Liver (tissue), 9 donors: Measurements from ENCODE around the gene NDUFC2. TPM values are rescaled to one million over a fixed set of nuclear protein-coding genes. Genes with fewer than 3 reads are reported as not detected.
"Not testable (repeated sequence)": the region's sequence is repeated elsewhere in the genome, so short reads cannot be mapped to it uniquely, and the experiment has no call there.

Experiments used
- DNase-seq: peaks from one replicate; pipeline ENCODE4 v3.0.0-alpha.2; 2017; ENCODE audit warnings: low spot score
- H3K27ac ChIP-seq, 2 donors: one replicate each; pipeline ENCODE4 v1.7.0; 2013; ENCODE audit warnings: inconsistent platforms in 2 of 2, low read length in 2 of 2, control low read depth in 1 of 2, low read depth in 1 of 2, mild to moderate bottlenecking in 1 of 2
- H3K27me3 ChIP-seq, 4 donors: one replicate each; pipeline versions ENCODE4 v1.6.1 to v1.7.0; 2013; ENCODE audit warnings: low read length in 3 of 4, inconsistent platforms in 1 of 4, mild to moderate bottlenecking in 1 of 4, moderate library complexity in 1 of 4; ENCODE audit not compliant: control insufficient read depth in 4 of 4, insufficient read depth in 4 of 4
- H3K36me3 ChIP-seq, 4 donors: one replicate each; pipeline versions ENCODE4 v1.6.1 to v1.7.0; 2013; ENCODE audit warnings: low read length in 3 of 4, mild to moderate bottlenecking in 3 of 4, low read depth in 1 of 4, moderate library complexity in 1 of 4; ENCODE audit not compliant: control insufficient read depth in 4 of 4, insufficient read depth in 3 of 4
- H3K4me1 ChIP-seq, 4 donors: one replicate each; pipeline versions ENCODE4 v1.6.1 to v1.7.0; 2013; ENCODE audit warnings: low read length in 3 of 4, mild to moderate bottlenecking in 3 of 4, moderate library complexity in 1 of 4; ENCODE audit not compliant: control insufficient read depth in 4 of 4, insufficient read depth in 4 of 4
- H3K4me3 ChIP-seq, 3 donors: one replicate each; pipeline versions ENCODE4 v1.6.1 to v1.7.0; 2013; ENCODE audit warnings: low read length in 3 of 3, control low read depth in 1 of 3, low read depth in 1 of 3, mild to moderate bottlenecking in 1 of 3
- H3K9ac ChIP-seq, 2 donors: one replicate each; pipeline ENCODE4 v1.7.0; 2013; ENCODE audit warnings: low read length in 2 of 2, mild to moderate bottlenecking in 2 of 2, moderate library complexity in 2 of 2, control low read depth in 1 of 2, low read depth in 1 of 2
- H3K9me3 ChIP-seq, 4 donors: one replicate each; pipeline versions ENCODE4 v1.6.1 to v1.7.0; 2013; ENCODE audit warnings: low read length in 3 of 4; ENCODE audit not compliant: control insufficient read depth in 4 of 4
- EGR1 ChIP-seq, 2 donors: IDR thresholded peaks; 2 replicates each; pipeline ENCODE4 v1.6.1; 2016 to 2018; ENCODE audit warnings: antibody characterized with exemption in 2 of 2, low read depth in 2 of 2
- FOXA2 ChIP-seq: IDR thresholded peaks from 2 replicates; pipeline ENCODE4 v1.6.1; 2016; ENCODE audit warnings: antibody characterized with exemption
- GABPA ChIP-seq, 2 donors: IDR thresholded peaks in 1 of 2; conservative IDR thresholded peaks in 1 of 2; 2 replicates each; pipeline ENCODE4 v1.6.1; 2016; ENCODE audit warnings: antibody characterized with exemption in 2 of 2, mild to moderate bottlenecking in 1 of 2, moderate library complexity in 1 of 2
- HNF4A ChIP-seq, 2 donors: conservative IDR thresholded peaks; 2 replicates each; pipeline ENCODE4 v1.6.1; 2016; ENCODE audit warnings: antibody characterized with exemption in 2 of 2, mild to moderate bottlenecking in 2 of 2
- HNF4G ChIP-seq: IDR thresholded peaks from 2 replicates; pipeline ENCODE4 v1.6.1; 2016; ENCODE audit warnings: antibody characterized with exemption
- RAD21 ChIP-seq, 2 donors: IDR thresholded peaks; 2 replicates each; pipeline ENCODE4 v1.6.1; 2016; ENCODE audit warnings: antibody characterized with exemption in 2 of 2, mild to moderate bottlenecking in 2 of 2
- RXRA ChIP-seq, 2 donors: IDR thresholded peaks; 2 replicates each; pipeline ENCODE4 v1.6.1; 2017 to 2018; ENCODE audit warnings: antibody characterized with exemption in 2 of 2, mild to moderate bottlenecking in 1 of 2
- SP1 ChIP-seq: IDR thresholded peaks from 2 replicates; pipeline ENCODE4 v1.6.1; 2018; ENCODE audit warnings: antibody characterized with exemption, mild to moderate bottlenecking
- YY1 ChIP-seq: IDR thresholded peaks from 2 replicates; pipeline ENCODE4 v1.6.1; 2016; ENCODE audit warnings: antibody characterized with exemption, mild to moderate bottlenecking
- WGBS: extraction: QIAGEN DNeasy Blood & Tissue Kit; methylation state at CpG from one replicate; pipeline ENCODE4 v1.1.7; 2013; 5-methylcytosine and 5-hydroxymethylcytosine counted together
- polyA plus RNA-seq, 2 donors: library from polyadenylated mRNA; stranded (reverse) in 1 of 2; unstranded in 1 of 2; fragments of 200-250 nt in 1 of 2; fragments of >200 nt in 1 of 2; fragmentation: Nextera tagmentation in 1 of 2; extraction: Ambion mirVana in 1 of 2; gene quantifications; one replicate each; pipeline versions ENCODE4 v1.2.1 to v1.2.3, GENCODE V29; 2013 to 2015
- total RNA-seq, 2 donors: library from RNA; depleted of rRNA; stranded (reverse); fragments of >200 nt; gene quantifications; one replicate each; pipeline ENCODE4 v1.2.3, GENCODE V29; 2014
- TF ChIP-seq, protein P1 (sequence below): IDR thresholded peaks from 2 replicates; pipeline ENCODE4 v1.6.1; 2016; ENCODE audit warnings: antibody characterized with exemption
- TF ChIP-seq, protein P2 (sequence below): fragments of 150-350 bp; IDR thresholded peaks from 2 replicates; pipeline ENCODE4 v1.5.1; 2017; ENCODE audit warnings: improper control_type of control experiment, low read depth, low read length; ENCODE audit not compliant: missing input control
- donor health status: healthy.
- donor health status: healthy.
- donor health status: healthy.
- donor health status: healthy.
- donor health status: healthy.

The NDUFC2 gene
- total and polyA plus RNA-seq, 4 donors = 86.9 to 783 (median 199) TPM

DNA sequence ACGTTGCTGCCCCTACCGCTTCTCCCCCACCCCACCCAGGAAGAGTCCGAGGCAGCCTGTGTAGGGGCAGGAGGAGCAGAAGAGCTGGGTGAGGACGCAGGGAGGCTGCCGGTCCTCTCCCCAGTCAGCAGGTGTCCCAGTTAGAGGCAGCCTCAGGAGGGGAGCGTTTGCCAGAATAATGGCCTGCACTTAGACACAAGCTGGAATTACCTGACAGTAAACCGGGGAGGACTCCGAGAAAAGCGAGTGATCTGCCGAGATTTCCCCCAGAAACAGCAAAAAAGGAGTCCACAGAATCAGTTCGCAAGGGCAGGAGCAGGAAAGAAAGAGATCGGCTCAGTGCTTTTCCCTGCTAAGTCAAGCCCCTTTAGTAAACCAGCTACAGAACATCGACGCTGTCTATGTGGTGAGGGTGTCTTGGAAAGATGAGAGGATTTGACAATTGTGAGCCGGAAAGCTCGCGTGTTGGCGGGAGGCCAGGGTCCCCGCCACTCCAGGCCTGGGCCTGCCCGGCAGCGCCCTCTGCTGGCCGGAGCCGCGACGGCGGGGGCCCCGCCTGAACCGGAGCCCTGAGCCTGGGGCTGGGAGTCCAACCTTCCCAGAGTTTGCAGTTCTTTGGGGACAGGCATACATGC is 33.7 kb downstream of the NDUFC2 start:
- H3K9me3 ChIP-seq = no peaks in the 10 kb centered on the region

DNA sequence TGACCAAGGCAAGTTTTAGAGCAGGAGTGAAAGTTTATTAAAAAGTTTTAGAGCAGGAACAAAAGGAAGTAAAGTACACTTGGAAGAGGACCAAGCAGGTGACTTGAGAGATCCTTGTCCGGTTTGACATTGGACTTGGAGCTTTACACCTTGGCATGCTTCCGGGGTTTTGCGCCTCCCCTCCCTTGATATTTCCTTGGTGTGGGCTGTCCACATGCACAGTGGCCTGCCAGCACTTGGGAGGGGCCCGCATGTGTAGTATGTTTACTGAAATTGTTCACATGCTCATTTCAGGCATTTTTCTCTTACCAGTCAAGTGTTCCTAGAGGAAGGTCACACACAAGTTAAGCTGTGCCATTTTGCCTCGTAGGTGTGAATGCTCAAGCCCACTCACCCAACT is 35.0 kb downstream of the NDUFC2 start:
- H3K4me3 ChIP-seq = no peak overlapping the region
- TF ChIP-seq HNF4A (conservative IDR thresholded peaks at IDR 0.05) (peak; percentile 21 to 57), EGR1 (IDR thresholded peaks at IDR 0.05; ENCODE audit: low read depth in 2 of 2) (no peak)
- H3K27ac ChIP-seq = no peak overlapping the region
- H3K4me1 ChIP-seq = peaks cover 9 to 28% (median 17%) of the 10 kb centered on the region in 4 donors
- H3K36me3 ChIP-seq = no peaks in the 10 kb centered on the region
- no peak overlapping the region for H3K9ac ChIP-seq
- 57% methylated on average over 5 of the region's 5 CpGs for WGBS
- H3K27me3 ChIP-seq = no peaks in the 10 kb centered on the region
- DNase-seq = no peak
- H3K9me3 ChIP-seq = no peaks in the 10 kb centered on the region

More for the DNA sequence above, 33.7 kb downstream of the NDUFC2 start:
- Histone ChIP-seq H3K4me1 (peaks cover 5 to 23% (median 13%) of the 10 kb centered on the region in 4 donors), H3K36me3 (no peaks in the 10 kb centered on the region), H3K27me3 (no peaks in the 10 kb centered on the region), H3K9ac (peak overlapping the region; percentile 66 to 73), H3K4me3 (peak overlapping the region; percentile 49 to 60 (median 59)), H3K27ac (peak overlapping the region; percentile 72 to 74)
- peak; percentile 48 for TF ChIP-seq SP1
- peak; percentile 4 to 40 for TF ChIP-seq RXRA (IDR thresholded peaks at IDR 0.05)
- no peak for TF ChIP-seq HNF4G
- TF ChIP-seq, protein P1, sequence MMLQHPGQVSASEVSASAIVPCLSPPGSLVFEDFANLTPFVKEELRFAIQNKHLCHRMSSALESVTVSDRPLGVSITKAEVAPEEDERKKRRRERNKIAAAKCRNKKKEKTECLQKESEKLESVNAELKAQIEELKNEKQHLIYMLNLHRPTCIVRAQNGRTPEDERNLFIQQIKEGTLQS = no peak
- peak; percentile 96 for TF ChIP-seq RAD21 (IDR thresholded peaks at IDR 0.05)
- TF ChIP-seq FOXA2 = no peak
- TF ChIP-seq YY1 = no peak
- TF ChIP-seq, protein P2, sequence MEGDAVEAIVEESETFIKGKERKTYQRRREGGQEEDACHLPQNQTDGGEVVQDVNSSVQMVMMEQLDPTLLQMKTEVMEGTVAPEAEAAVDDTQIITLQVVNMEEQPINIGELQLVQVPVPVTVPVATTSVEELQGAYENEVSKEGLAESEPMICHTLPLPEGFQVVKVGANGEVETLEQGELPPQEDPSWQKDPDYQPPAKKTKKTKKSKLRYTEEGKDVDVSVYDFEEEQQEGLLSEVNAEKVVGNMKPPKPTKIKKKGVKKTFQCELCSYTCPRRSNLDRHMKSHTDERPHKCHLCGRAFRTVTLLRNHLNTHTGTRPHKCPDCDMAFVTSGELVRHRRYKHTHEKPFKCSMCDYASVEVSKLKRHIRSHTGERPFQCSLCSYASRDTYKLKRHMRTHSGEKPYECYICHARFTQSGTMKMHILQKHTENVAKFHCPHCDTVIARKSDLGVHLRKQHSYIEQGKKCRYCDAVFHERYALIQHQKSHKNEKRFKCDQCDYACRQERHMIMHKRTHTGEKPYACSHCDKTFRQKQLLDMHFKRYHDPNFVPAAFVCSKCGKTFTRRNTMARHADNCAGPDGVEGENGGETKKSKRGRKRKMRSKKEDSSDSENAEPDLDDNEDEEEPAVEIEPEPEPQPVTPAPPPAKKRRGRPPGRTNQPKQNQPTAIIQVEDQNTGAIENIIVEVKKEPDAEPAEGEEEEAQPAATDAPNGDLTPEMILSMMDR = peak; percentile 99
- no peak for TF ChIP-seq EGR1 (IDR thresholded peaks at IDR 0.05; ENCODE audit: low read depth in 2 of 2)
- peak; percentile 55 to 75 for TF ChIP-seq HNF4A (conservative IDR thresholded peaks at IDR 0.05)
- 3% methylated on average over 28 of the region's 28 CpGs for WGBS
- DNase-seq = peak; percentile 88

DNA sequence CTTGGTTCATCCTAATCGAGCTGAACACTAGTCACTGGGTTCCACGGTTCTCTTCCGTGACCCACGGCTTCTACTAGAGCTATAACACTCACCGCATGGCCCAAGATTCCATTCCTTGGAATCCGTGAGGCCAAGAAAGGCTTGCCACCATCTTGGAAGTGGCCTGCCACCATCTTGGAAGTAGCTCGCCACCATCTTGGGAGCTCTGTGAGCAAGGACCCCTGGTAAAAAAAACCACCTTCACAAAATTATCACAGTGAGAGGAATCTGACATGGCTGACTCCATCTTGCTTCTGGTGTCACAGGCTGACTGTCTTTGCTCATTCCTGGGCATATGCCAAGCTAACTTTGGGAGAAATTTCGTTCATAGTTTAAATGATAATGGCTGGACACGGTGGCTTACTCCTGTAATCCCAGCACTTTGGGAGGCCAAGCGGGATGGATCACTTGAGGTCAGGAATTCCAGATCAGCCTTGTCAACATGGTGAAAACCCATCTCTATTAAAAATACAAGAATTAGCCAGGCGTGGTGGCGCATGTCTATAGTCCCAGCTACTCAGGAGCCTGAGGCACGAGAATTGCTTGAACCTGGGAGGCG is 37.7 kb downstream of the NDUFC2 start:
- no peak for DNase-seq
- WGBS = 97% methylated on average over 14 of the region's 14 CpGs
- TF ChIP-seq RAD21 (IDR thresholded peaks at IDR 0.05) = no peak
- TF ChIP-seq, protein P2 = no peak
- TF ChIP-seq GABPA (IDR thresholded peaks at IDR 0.05 in 1 of 2, conservative IDR thresholded peaks at IDR 0.05 in 1 of 2) = no peak
- Histone ChIP-seq H3K27ac (no peak overlapping the region), H3K4me1 (peaks cover 19 to 50% (median 36%) of the 10 kb centered on the region in 4 donors), H3K27me3 (no peaks in the 10 kb centered on the region), H3K9ac (no peak overlapping the region), H3K4me3 (no peak overlapping the region), H3K9me3 (no peaks in the 10 kb centered on the region), H3K36me3 (no peaks in the 10 kb centered on the region)

DNA sequence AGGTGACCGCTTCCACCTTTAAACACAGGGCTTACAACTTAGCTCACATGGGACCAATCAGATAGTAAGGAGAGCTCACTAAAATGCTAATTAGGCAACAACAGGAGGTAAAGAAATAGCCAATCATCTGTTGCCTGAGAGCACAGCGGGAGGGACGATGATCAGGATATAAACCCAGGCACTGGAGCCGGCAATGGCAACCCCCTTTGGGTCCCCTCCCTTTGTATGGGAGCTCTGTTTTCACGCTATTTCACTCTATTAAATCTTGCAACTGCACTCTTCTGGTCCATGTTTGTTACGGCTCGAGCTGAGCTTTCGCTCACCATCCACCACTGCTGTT is 38.3 kb downstream of the NDUFC2 start:
- H3K4me1 ChIP-seq = peaks cover 19 to 53% (median 36%) of the 10 kb centered on the region in 4 donors
- H3K9ac ChIP-seq, DNase-seq, H3K4me3 ChIP-seq, H3K36me3 ChIP-seq, H3K9me3 ChIP-seq, H3K27ac ChIP-seq, H3K27me3 ChIP-seq: not testable (repeated sequence)
- 96% methylated on average over 8 of the region's 8 CpGs for WGBS
